ENCODE results near the gene GEMIN4.
"Not testable (repeated sequence)": the region's sequence is repeated elsewhere in the genome, so short reads cannot be mapped to it uniquely, and the experiment has no call there.

The GEMIN4 gene

DNA sequence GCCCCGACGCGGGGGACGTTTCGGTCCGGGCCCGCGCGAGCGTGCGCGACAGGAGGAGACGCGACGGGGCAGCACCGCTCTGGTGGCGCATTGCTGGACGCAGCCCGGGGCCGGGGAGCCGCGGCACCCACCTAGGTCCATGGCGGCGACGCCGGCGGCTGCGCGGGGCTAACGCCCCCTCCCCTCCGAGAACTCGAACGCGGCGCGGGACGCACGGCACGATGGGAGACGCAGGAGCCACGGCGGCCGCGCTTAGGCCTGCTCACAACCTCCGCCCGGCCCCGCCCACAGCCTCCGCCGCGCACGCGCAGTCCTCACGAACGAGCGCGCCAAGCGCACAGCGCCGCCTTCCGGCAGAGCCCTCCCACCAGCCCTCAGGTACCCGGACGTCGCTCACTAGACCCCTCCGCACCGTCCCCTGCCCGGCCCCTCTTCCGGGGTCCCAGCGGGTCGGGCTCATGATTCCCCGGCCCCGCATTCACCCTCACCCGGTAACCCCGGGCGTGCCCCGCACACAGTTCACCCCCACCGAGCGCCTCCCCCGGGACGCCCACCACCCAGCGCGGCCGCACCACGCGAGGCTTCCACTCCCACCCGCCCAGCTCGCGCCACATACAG is at the start of gene GEMIN4:
TSS of gene GEMIN4 (minus strand) at position 263 of the 618 bp plus-strand sequence. CDS start at position 141, 122 bp downstream.
- Mint-ChIP-seq H3K27ac (peak within 1 kb of the TSS; percentile 86), H3K4me1 (ENCODE audit: low read depth) (peaks cover 38% of the 10 kb centered on the region), H3K27me3 (peaks cover 5% of the 10 kb centered on the region), H3K4me3 (peak within 1 kb of the TSS; percentile 86), H3K36me3 (ENCODE audit: low read depth) (peaks cover 33% of the 10 kb centered on the region), H3K9me3 (no peaks in the 10 kb centered on the region)
- intact Hi-C loops (cut with micrococcal nuclease) = loop anchor here (1.0 kb wide), 1 partner anchor 38 kb away; the partner anchor contains the start of gene VPS53

GRCh38 chr17:801660-802059 is 49.6 kb upstream of the GEMIN4 start:
- H3K27me3 Mint-ChIP-seq = peaks cover 2% of the 10 kb centered on the region
- no peaks in the 10 kb centered on the region for H3K9me3 Mint-ChIP-seq
- intact Hi-C loops (cut with micrococcal nuclease) = no loop called here
- H3K4me1 Mint-ChIP-seq (ENCODE audit: low read depth) = no peaks in the 10 kb centered on the region
- no peak overlapping the region for H3K4me3 Mint-ChIP-seq
- no peak overlapping the region for H3K27ac Mint-ChIP-seq
- H3K36me3 Mint-ChIP-seq (ENCODE audit: low read depth) = no peaks in the 10 kb centered on the region

DNA sequence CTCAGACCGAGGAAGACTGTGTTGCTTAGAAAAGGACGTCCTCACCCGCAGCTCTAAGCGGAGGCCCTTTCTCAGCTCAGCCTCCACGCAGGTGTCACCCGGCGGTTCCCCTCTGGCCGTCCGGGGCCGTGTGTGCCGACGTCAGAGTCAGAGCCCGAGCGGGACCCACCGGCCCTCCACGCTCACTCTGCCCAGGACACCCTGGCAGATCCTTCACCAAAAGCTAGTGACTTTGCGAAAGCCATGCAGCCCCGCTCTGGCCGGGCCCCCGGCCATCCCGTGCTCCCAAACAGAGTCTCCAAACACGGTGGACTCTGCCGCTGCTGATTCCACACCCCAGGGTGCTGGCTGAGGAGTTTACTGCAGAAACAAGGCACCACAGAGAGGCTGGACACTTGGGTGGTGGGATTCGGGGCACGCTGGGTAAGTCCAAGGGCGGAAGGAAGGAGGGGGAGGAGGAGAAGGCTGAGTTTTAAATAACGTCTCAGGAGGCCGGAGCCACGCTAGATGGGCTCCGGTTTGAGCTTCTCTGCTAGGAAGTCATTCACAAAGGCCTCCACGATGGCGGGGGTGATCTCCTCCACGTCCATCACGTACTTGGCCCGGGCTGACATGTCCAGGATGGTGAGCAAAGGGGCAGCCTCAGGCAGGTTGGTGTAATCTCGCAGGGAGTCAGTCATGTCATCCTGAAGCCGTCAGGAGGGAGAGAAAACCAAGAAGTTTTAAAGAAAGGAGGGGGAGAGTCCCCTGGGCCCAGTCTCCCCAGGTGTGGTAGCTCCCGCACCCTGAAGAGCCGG is 48.6 kb upstream of the GEMIN4 start:
- Mint-ChIP-seq H3K36me3 (ENCODE audit: low read depth) (no peaks in the 10 kb centered on the region), H3K4me1 (ENCODE audit: low read depth) (no peaks in the 10 kb centered on the region), H3K4me3 (no peak overlapping the region), H3K9me3 (no peaks in the 10 kb centered on the region), H3K27me3 (peaks cover 2% of the 10 kb centered on the region), H3K27ac (no peak overlapping the region)
- intact Hi-C loops (cut with micrococcal nuclease) = no loop called here

- H3K4me3 Mint-ChIP-seq = no peak overlapping the region
- no peaks in the 10 kb centered on the region for H3K36me3 Mint-ChIP-seq (ENCODE audit: low read depth)
- no peaks in the 10 kb centered on the region for H3K9me3 Mint-ChIP-seq
- peaks cover 9% of the 10 kb centered on the region for H3K4me1 Mint-ChIP-seq (ENCODE audit: low read depth)
- H3K27ac Mint-ChIP-seq = no peak overlapping the region
- peaks cover 4% of the 10 kb centered on the region for H3K27me3 Mint-ChIP-seq
- intact Hi-C loops (cut with micrococcal nuclease) = no loop called here
Observed at GRCh38 chr17:799261-799660, 47.2 kb upstream of the GEMIN4 start.

- intact Hi-C loops (cut with micrococcal nuclease) = no loop called here
- peaks cover 9% of the 10 kb centered on the region for H3K4me1 Mint-ChIP-seq (ENCODE audit: low read depth)
- peaks cover 4% of the 10 kb centered on the region for H3K27me3 Mint-ChIP-seq
- no peak overlapping the region for H3K4me3 Mint-ChIP-seq
- H3K9me3 Mint-ChIP-seq = no peaks in the 10 kb centered on the region
- H3K27ac Mint-ChIP-seq = no peak overlapping the region
- peaks cover 2% of the 10 kb centered on the region for H3K36me3 Mint-ChIP-seq (ENCODE audit: low read depth)
Observed at GRCh38 chr17:798246-798645, 46.2 kb upstream of the GEMIN4 start.

DNA sequence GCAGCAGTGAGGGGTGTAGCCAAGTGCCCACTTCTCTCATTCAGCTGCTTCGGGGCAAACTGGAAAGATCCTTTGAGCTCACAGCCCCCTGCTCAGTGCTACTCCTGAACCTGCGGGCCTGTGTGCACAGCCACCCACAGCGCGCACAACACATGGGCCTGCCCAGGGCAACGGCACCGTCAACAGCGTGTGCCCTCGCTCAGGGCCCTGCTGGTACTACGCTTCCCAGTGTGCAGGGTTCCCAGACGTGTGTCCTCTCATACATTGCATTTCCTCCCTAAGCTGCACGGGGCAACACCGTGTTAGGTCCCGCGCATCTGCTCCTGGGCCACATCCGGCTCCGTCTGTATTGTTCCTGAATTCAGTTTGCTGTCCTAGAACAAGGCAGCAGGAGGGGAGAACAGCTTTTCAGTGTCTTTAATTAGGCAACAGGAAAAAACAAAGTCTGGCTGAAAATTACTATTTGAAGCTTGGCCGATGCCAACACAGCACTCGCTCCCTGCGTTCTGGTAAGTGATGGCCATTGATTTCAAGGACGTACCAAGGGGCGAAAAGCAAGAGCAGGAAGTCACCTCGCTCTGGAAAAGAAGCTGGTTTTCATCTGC is 45.3 kb upstream of the GEMIN4 start:
- H3K27ac Mint-ChIP-seq = no peak overlapping the region
- H3K4me1 Mint-ChIP-seq (ENCODE audit: low read depth) = peaks cover 9% of the 10 kb centered on the region
- peaks cover 12% of the 10 kb centered on the region for H3K36me3 Mint-ChIP-seq (ENCODE audit: low read depth)
- intact Hi-C loops (cut with micrococcal nuclease) = no loop called here
- no peak overlapping the region for H3K4me3 Mint-ChIP-seq
- peaks cover 4% of the 10 kb centered on the region for H3K27me3 Mint-ChIP-seq
- no peaks in the 10 kb centered on the region for H3K9me3 Mint-ChIP-seq

- intact Hi-C loops (cut with micrococcal nuclease) = no loop called here
- no peaks in the 10 kb centered on the region for H3K9me3 Mint-ChIP-seq
- H3K4me3 Mint-ChIP-seq = no peak overlapping the region
- peaks cover 9% of the 10 kb centered on the region for H3K4me1 Mint-ChIP-seq (ENCODE audit: low read depth)
- H3K27ac Mint-ChIP-seq = no peak overlapping the region
- H3K36me3 Mint-ChIP-seq (ENCODE audit: low read depth) = peaks cover 19% of the 10 kb centered on the region
- peaks cover 4% of the 10 kb centered on the region for H3K27me3 Mint-ChIP-seq
Observed at GRCh38 chr17:796609-797008, 44.5 kb upstream of the GEMIN4 start.

GRCh38 chr17:795721-796120 is 43.7 kb upstream of the GEMIN4 start:
- H3K27me3 Mint-ChIP-seq = peaks cover 2% of the 10 kb centered on the region
- H3K9me3 Mint-ChIP-seq = no peaks in the 10 kb centered on the region
- H3K27ac Mint-ChIP-seq = no peak overlapping the region
- H3K4me1 Mint-ChIP-seq (ENCODE audit: low read depth) = peaks cover 9% of the 10 kb centered on the region
- H3K36me3 Mint-ChIP-seq (ENCODE audit: low read depth) = peaks cover 28% of the 10 kb centered on the region
- intact Hi-C loops (cut with micrococcal nuclease) = loop anchor here (1.0 kb wide), 1 partner anchor 186 kb away; no protein-coding TSS in a partner anchor
- no peak overlapping the region for H3K4me3 Mint-ChIP-seq

- no peak overlapping the region for H3K27ac Mint-ChIP-seq
- intact Hi-C loops (cut with micrococcal nuclease) = loop anchor here (1.0 kb wide), 1 partner anchor 186 kb away; no protein-coding TSS in a partner anchor
- no peak overlapping the region for H3K4me3 Mint-ChIP-seq
- peaks cover 9% of the 10 kb centered on the region for H3K4me1 Mint-ChIP-seq (ENCODE audit: low read depth)
- no peaks in the 10 kb centered on the region for H3K9me3 Mint-ChIP-seq
- H3K27me3 Mint-ChIP-seq = peaks cover 2% of the 10 kb centered on the region
- peaks cover 32% of the 10 kb centered on the region for H3K36me3 Mint-ChIP-seq (ENCODE audit: low read depth)
Observed at GRCh38 chr17:795276-795675, 43.2 kb upstream of the GEMIN4 start.

DNA sequence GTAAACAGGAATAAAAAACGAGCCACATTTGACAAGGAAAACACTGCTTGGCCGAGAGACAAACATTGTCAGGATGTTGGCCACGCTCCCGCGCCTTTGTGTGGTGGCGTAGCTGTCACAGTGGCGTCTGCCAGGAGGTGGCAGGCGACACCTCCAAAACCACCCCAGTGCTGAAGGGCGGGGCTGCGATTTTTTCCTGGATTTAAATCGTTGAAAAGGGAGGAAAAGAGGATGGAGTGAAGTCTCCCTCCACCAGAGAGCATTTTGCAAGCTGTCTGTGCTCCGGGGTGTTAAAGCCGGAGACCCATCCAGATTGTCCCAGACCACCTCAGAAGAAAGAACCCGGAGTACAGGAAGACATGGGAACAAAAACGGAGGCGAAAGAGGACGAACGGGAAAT is 42.8 kb upstream of the GEMIN4 start:
- Mint-ChIP-seq H3K36me3 (ENCODE audit: low read depth) (peaks cover 36% of the 10 kb centered on the region), H3K27me3 (peaks cover 2% of the 10 kb centered on the region), H3K9me3 (no peaks in the 10 kb centered on the region)

DNA sequence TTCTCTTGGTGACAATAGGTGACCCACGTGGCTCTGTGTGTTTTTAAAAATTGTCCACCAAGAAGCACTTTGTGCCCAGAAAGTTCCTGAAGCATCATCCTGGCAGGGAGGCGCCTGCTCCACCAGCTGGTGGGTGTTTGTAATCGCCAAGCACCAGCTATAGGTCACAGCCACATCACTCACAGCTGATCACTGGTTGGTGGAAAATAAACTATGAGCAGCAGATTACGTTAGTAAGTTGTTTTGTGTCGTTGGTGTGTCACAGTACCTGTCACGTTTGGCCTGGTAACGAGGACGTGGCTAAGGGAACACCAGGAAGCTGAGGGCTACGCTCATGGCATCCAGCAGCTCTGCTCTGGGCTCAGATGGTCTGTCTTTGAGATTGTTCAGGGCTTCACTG is 40.2 kb upstream of the GEMIN4 start:
- intact Hi-C loops (cut with micrococcal nuclease) = no loop called here
- Mint-ChIP-seq H3K4me3 (no peak overlapping the region), H3K36me3 (ENCODE audit: low read depth) (peaks cover 62% of the 10 kb centered on the region), H3K9me3 (no peaks in the 10 kb centered on the region), H3K27me3 (peaks cover 2% of the 10 kb centered on the region), H3K27ac (no peak overlapping the region), H3K4me1 (ENCODE audit: low read depth) (peaks cover 9% of the 10 kb centered on the region)

More for the DNA sequence above, 42.8 kb upstream of the GEMIN4 start:
- Mint-ChIP-seq H3K4me1 (ENCODE audit: low read depth) (peaks cover 9% of the 10 kb centered on the region), H3K4me3 (peak overlapping the region; percentile 53), H3K27ac (no peak overlapping the region)
- intact Hi-C loops (cut with micrococcal nuclease) = loop anchor here (1.0 kb wide), 1 partner anchor 186 kb away; no protein-coding TSS in a partner anchor

DNA sequence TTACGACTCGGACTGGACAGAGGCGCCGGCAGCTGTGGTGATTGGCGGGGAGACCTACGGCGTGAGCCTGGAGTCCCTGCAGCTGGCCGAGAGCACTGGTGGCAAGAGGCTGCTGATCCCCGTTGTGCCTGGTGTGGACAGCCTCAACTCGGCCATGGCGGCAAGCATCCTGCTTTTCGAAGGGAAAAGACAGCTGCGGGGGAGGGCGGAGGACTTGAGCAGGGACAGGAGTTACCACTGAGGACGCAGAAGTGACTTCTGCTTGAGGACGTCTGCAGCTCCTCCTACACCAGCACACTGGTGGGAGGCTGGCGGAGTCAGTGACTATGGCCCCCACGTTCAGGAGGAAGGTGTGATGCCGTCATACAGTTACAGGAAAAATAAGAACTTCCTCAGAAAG is 39.8 kb upstream of the GEMIN4 start:
- intact Hi-C loops (cut with micrococcal nuclease) = no loop called here
- Mint-ChIP-seq H3K4me3 (no peak overlapping the region), H3K9me3 (no peaks in the 10 kb centered on the region), H3K4me1 (ENCODE audit: low read depth) (peaks cover 9% of the 10 kb centered on the region), H3K36me3 (ENCODE audit: low read depth) (peaks cover 67% of the 10 kb centered on the region), H3K27ac (no peak overlapping the region), H3K27me3 (peaks cover 2% of the 10 kb centered on the region)

DNA sequence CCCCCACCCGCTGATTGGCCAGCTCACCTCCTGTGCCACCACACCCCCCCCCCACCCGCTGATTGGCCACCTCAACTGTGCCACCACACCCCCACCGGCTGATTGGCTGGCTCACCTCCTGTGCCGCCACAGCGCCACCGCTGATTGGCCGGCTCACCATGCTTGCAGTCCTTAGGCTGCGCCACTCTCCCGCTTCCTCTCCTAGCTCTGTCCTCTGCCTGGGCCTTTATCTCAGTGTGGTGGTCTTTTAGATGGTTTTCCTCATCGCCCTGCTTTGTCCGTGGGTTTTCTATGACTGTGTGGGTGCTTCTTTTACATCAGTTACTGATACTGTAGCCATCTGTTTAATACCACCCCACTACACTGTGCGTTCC is 38.8 kb upstream of the GEMIN4 start:
- H3K9me3 Mint-ChIP-seq; H3K4me1 Mint-ChIP-seq (ENCODE audit: low read depth); H3K4me3 Mint-ChIP-seq; H3K27ac Mint-ChIP-seq; intact Hi-C loops (cut with micrococcal nuclease); H3K27me3 Mint-ChIP-seq: not testable (repeated sequence)
- peaks cover 76% of the 10 kb centered on the region for H3K36me3 Mint-ChIP-seq (ENCODE audit: low read depth)
